A673 (cell line): ENCODE results near the gene CSNK1D. TPM values are rescaled to one million over a fixed set of nuclear protein-coding genes. Genes with fewer than 3 reads are reported as not detected.

Experiments
- BruUV-seq: library from RNA; stranded (reverse); fragments of 400-500 nt; replicated peaks from 2 replicates; lab custom pipeline; 2021; lab: Mats Ljungman, UMichigan
- CTCF ChIA-PET: fragments of 300-600 bp; sonication (Branson Sonifier 250); formaldehyde crosslinking; loops from one replicate; lab custom pipeline; 2022; ENCODE audit warnings: antibody characterized with exemption; lab: Charles Lee
- POLR2A ChIA-PET: fragments of 300-600 bp; sonication (Branson Sonifier 250); formaldehyde crosslinking; loops from one replicate; lab custom pipeline; 2022; ENCODE audit warnings: antibody characterized with exemption; ENCODE audit not compliant: low non-redundant PET; lab: Charles Lee
- DNase-seq: peaks from one replicate; pipeline ENCODE4 v3.0.0-alpha.2; 2015; ENCODE audit warnings: low spot score
- H3K27ac ChIP-seq: fragments of 200-600 bp; sonication (generic); 2 replicates; pipeline ENCODE4 v1.5.1; 2016; ENCODE audit warnings: mixed run types, low read depth, mild to moderate bottlenecking, mixed read lengths, antibody characterized with exemption, low read length; ENCODE audit not compliant: poor library complexity, severe bottlenecking
- H3K27me3 ChIP-seq: fragments of 200-600 bp; sonication (generic); replicated peaks from 2 replicates; pipeline ENCODE4 v1.6.1; 2017; ENCODE audit warnings: mixed run types, low read depth, mild to moderate bottlenecking, mixed read lengths, antibody characterized with exemption, low read length; ENCODE audit not compliant: insufficient read depth, poor library complexity
- H3K36me3 ChIP-seq: fragments of 200-600 bp; sonication (generic); 2 replicates; pipeline ENCODE4 v1.6.1; 2016; ENCODE audit warnings: mixed run types, mild to moderate bottlenecking, mixed read lengths, antibody characterized with exemption, low read length; ENCODE audit not compliant: insufficient read depth, poor library complexity, severe bottlenecking
- H3K4me1 ChIP-seq: fragments of 200-600 bp; sonication (generic); 2 replicates; pipeline ENCODE4 v1.6.1; 2017; ENCODE audit warnings: mixed run types, mild to moderate bottlenecking, mixed read lengths, antibody characterized with exemption, low read length; ENCODE audit not compliant: insufficient read depth, poor library complexity, severe bottlenecking
- H3K4me3 ChIP-seq: fragments of 200-600 bp; sonication (generic); 2 replicates; pipeline ENCODE4 v1.5.1; 2016; ENCODE audit warnings: low read depth, mixed run types, mild to moderate bottlenecking, mixed read lengths, low read length; ENCODE audit not compliant: poor library complexity, severe bottlenecking
- H3K9me3 ChIP-seq: fragments of 200-600 bp; sonication (generic); 2 replicates; pipeline ENCODE4 v1.6.1; 2016; ENCODE audit warnings: mixed run types, low read depth, mild to moderate bottlenecking, mixed read lengths, antibody characterized with exemption, low read length; ENCODE audit not compliant: poor library complexity, severe bottlenecking
- CTCF ChIP-seq: fragments of 300-800, 200-600 bp; sonication (generic); conservative IDR thresholded peaks from 2 replicates; pipeline ENCODE4 v1.5.1; 2017; ENCODE audit warnings: low read depth, mild to moderate bottlenecking, antibody characterized with exemption, low read length, moderate library complexity, mixed read lengths
- EZH2 ChIP-seq: fragments of 200-600 bp; sonication (generic); IDR thresholded peaks from 2 replicates; pipeline ENCODE4 v1.6.1; 2017; ENCODE audit warnings: borderline replicate concordance, low read depth, mild to moderate bottlenecking, mixed read lengths, antibody characterized with exemption, low read length; ENCODE audit not compliant: poor library complexity, severe bottlenecking
- intact Hi-C: fragments of 100-400 bp; cut with micrococcal nuclease; formaldehyde crosslinking; loops from one replicate; pipeline ENCODE4 v1.10.0; 2022; ENCODE audit not compliant: unreplicated experiment
- total RNA-seq: library from RNA; stranded (reverse); gene quantifications from 2 replicates; pipeline ENCODE4 v1.2.3, GENCODE V29; 2021

CSNK1D gene
- total RNA-seq, 1 experiment from 2014 or later, result 150 TPM

- no peaks in the 10 kb centered on the region for H3K4me1 ChIP-seq
- H3K36me3 ChIP-seq, result no peaks in the 10 kb centered on the region
- H3K27me3 ChIP-seq, result no peaks in the 10 kb centered on the region
- TF ChIP-seq CTCF, result no peak
- ChIA-PET CTCF (no interaction called here), POLR2A (no interaction called here)
- no peak for DNase-seq
- H3K4me3 ChIP-seq, result no peak overlapping the region
- no TSS peak for BruUV-seq
- H3K27ac ChIP-seq, result no peak overlapping the region
- no peaks in the 10 kb centered on the region for H3K9me3 ChIP-seq
- intact Hi-C loops, result no loop called here
These were observed 45.5 kb upstream of the CSNK1D start for GRCh38 chr17:82318772-82319606.

GRCh38 chr17:82318169-82318498, 44.6 kb upstream of the CSNK1D start:
- BruUV-seq, result no TSS peak
- Histone ChIP-seq H3K36me3 (no peaks in the 10 kb centered on the region), H3K4me3 (no peak overlapping the region), H3K9me3 (no peaks in the 10 kb centered on the region), H3K27ac (no peak overlapping the region), H3K4me1 (no peaks in the 10 kb centered on the region), H3K27me3 (no peaks in the 10 kb centered on the region)
- intact Hi-C loops, result no loop called here
- POLR2A ChIA-PET, result no interaction called here
- TF ChIP-seq EZH2 (no peak), CTCF (no peak)
- CTCF ChIA-PET, result no interaction called here
- DNase-seq, result no peak

- intact Hi-C loops, result no loop called here
- H3K27me3 ChIP-seq, result no peaks in the 10 kb centered on the region
- ChIA-PET CTCF (no interaction called here), POLR2A (no interaction called here)
- no peaks in the 10 kb centered on the region for H3K36me3 ChIP-seq
- H3K9me3 ChIP-seq, result no peaks in the 10 kb centered on the region
- H3K4me3 ChIP-seq, result no peak within 1 kb of the TSS
- no peak for DNase-seq
- BruUV-seq, result no TSS peak
- no peak for TF ChIP-seq CTCF
- TF ChIP-seq EZH2, result no peak
- no peaks in the 10 kb centered on the region for H3K4me1 ChIP-seq
- no peak within 1 kb of the TSS for H3K27ac ChIP-seq
These were observed 44.1 kb upstream of the CSNK1D start, which contains the start of gene CD7 for GRCh38 chr17:82317394-82318168. TSS of gene CD7 (minus strand) at chr17:82317608. CDS start at chr17:82317495, 113 bp downstream.
